Activated naive CD4-positive, alpha-beta T cell treated with anti-CD3 and anti-CD28 coated beads, Interleukin-2, amount 50 U/mL, for 72 hours (primary cell): Measurements from ENCODE around the gene CDC123. TPM values are rescaled to one million over a fixed set of nuclear protein-coding genes. Genes with fewer than 3 reads are reported as not detected.
"Not testable (repeated sequence)": the region's sequence is repeated elsewhere in the genome, so short reads cannot be mapped to it uniquely, and the experiment has no call there.

Experiments used
- ATAC-seq, 2 donors: fragments of 150-1000 bp; cut with Tn5 transposase; 2 replicates each; pipeline ENCODE4 v1.10.0; 2021; ENCODE audit warnings: mild to moderate bottlenecking in 2 of 2, moderate library complexity in 2 of 2
- DNase-seq, 2 donors: peaks; one replicate each; pipeline ENCODE4 v3.0.0; 2021 to 2022; ENCODE audit warnings: low spot score in 2 of 2
- H3K27ac Mint-ChIP-seq, 2 donors: one replicate each; pipeline ENCODE4 v1.8.0; 2022; ENCODE audit warnings: mild to moderate bottlenecking in 2 of 2, mixed read lengths in 2 of 2
- H3K36me3 Mint-ChIP-seq, 2 donors: one replicate each; pipeline ENCODE4 v1.8.0; 2022; ENCODE audit warnings: mixed read lengths in 2 of 2
- H3K9me3 Mint-ChIP-seq, 2 donors: one replicate each; pipeline ENCODE4 v1.8.0; 2022; ENCODE audit warnings: mixed read lengths in 2 of 2
- total RNA-seq, 2 donors: library from RNA; stranded (reverse); gene quantifications; one replicate each; pipeline ENCODE4 v1.2.3, GENCODE V29; 2022

CDC123 gene, protein sequence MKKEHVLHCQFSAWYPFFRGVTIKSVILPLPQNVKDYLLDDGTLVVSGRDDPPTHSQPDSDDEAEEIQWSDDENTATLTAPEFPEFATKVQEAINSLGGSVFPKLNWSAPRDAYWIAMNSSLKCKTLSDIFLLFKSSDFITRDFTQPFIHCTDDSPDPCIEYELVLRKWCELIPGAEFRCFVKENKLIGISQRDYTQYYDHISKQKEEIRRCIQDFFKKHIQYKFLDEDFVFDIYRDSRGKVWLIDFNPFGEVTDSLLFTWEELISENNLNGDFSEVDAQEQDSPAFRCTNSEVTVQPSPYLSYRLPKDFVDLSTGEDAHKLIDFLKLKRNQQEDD
- total RNA-seq = 100 to 1,000 TPM; 116 to 127 TPM

DNA sequence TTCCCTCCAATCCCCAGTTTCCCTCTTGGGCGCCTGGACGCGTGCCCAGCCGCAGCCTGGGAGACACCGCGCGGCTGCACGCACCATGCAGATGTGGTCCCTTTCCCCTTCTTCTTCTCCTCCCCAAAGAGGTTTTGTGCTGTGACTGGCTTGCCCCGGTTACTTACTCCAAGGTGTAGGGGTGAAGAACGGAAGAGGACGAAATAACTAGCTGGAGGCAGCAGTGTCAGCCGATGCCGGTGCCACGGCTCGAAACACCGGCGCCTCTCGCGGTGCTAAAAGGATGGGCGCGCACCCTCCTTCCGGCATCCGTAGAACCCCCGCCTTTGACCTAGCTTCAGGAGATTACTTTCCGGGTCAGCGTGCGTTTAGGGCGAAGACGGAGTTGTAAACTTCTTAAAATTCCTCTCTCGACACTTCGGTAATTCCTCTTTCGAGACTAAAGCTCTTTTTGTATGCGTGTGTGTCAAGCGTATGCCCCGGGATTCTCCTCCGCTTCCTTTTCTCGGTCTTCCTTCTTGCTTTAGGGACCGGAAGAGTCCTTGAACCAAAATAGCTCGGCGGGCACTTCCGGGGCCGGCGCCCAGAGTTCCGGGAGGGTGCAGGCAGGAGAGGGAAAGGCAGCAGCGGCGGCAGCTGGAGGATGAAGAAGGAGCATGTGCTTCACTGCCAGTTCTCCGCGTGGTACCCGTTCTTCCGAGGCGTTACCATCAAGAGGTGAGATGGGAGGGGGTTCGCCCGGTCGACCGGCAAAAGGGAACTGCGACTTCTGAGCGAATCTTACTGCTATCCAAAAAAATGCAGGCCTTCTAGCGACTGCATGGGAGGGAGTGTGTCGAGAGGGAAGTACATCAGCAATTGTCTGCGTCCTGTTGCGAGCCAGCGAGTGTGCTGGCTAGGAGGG, at the start of gene CDC123, which contains the start of gene NUDT5:
Gene CDC123 (plus strand): TSS at position 586 of the 904 bp plus-strand sequence. CDS start 58 bp downstream, at position 644.
Gene NUDT5 (minus strand): TSS at position 289 of the 904 bp plus-strand sequence. CDS start 9,600 bp downstream, outside the sequence.
- ATAC-seq (peak; percentile 96 to 97), DNase-seq (peak; percentile 85 to 89)
- Mint-ChIP-seq H3K27ac (peak within 1 kb of the TSS; percentile 99 to 100), H3K36me3 (peaks cover 44 to 47% of the 10 kb centered on the region in 2 donors), H3K9me3 (no peaks in the 10 kb centered on the region)

GRCh38 chr10:12150163-12150562, 45.8 kb upstream of the CDC123 start:
- Mint-ChIP-seq H3K27ac (no peak overlapping the region), H3K36me3 (peaks cover 0 to 23% of the 10 kb centered on the region in 2 donors), H3K9me3 (no peaks in the 10 kb centered on the region)
- ATAC-seq (no peak), DNase-seq (no peak)

GRCh38 chr10:12154516-12154915, 41.5 kb upstream of the CDC123 start:
- Mint-ChIP-seq H3K27ac (peak overlapping the region; percentile 17 to 56), H3K36me3 (peaks cover 0 to 15% of the 10 kb centered on the region in 2 donors), H3K9me3 (no peaks in the 10 kb centered on the region)
- ATAC-seq (no peak), DNase-seq (no peak)

- Mint-ChIP-seq H3K36me3 (peaks cover 0 to 12% of the 10 kb centered on the region in 2 donors), H3K27ac (peak overlapping the region in 1 of 2 donors; percentile 59), H3K9me3 (no peaks in the 10 kb centered on the region)
- no peak for ATAC-seq
- no peak for DNase-seq
These were observed 39.4 kb upstream of the CDC123 start for GRCh38 chr10:12156367-12157123.

DNA sequence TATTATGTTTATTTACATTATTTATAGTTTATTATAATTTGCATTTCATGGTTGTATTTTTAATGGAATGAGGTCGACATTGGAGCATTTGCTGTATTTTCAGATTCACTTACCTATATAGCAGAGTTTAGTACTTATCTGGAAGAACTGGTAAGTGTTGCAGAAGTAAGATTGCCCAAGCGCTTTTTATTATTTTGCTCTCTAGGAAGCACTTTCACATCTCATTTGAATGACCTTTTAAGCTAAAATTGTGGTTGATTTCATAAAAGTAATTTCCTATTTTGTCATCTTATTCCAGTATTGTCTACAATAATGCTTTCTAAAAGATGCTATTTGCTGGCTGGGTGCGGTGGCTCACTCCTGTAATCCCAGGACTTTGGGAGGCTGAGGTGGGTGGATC, 37.9 kb upstream of the CDC123 start:
- DNase-seq = no peak
- Mint-ChIP-seq H3K9me3 (no peaks in the 10 kb centered on the region), H3K36me3 (peaks cover 0 to 12% of the 10 kb centered on the region in 2 donors), H3K27ac (peak overlapping the region in 1 of 2 donors; percentile 2)
- no peak for ATAC-seq

DNA sequence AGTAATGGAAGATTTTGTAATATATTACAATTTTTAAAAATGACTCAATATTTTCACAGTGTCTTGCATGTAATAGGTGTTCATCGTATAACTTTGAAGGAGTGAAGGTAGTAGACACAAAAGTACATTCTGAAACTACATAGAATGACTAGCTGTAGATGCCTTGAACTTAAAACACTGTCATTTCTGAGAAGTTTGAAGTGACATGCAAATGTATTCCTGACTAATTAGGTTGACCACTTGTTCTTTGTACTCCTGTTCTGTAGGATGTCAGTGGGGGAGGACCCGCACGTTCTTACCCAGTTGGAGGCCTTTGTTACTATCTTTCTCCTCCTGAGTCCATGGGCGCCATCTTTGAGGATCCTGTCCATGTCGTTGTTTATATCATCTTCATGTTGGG, 35.3 kb upstream of the CDC123 start:
- peaks cover 0 to 22% of the 10 kb centered on the region in 2 donors for H3K36me3 Mint-ChIP-seq
- ATAC-seq (peak; percentile 62 to 82), DNase-seq (no peak)
- H3K27ac Mint-ChIP-seq = peak overlapping the region in 1 of 2 donors; percentile 63
- H3K9me3 Mint-ChIP-seq = no peaks in the 10 kb centered on the region

GRCh38 chr10:12162927-12163326, 33.1 kb upstream of the CDC123 start:
- no peaks in the 10 kb centered on the region for H3K9me3 Mint-ChIP-seq
- H3K27ac Mint-ChIP-seq = peak overlapping the region in 1 of 2 donors; percentile 27
- no peak for ATAC-seq
- peaks cover 0 to 20% of the 10 kb centered on the region in 2 donors for H3K36me3 Mint-ChIP-seq
- no peak for DNase-seq

DNA sequence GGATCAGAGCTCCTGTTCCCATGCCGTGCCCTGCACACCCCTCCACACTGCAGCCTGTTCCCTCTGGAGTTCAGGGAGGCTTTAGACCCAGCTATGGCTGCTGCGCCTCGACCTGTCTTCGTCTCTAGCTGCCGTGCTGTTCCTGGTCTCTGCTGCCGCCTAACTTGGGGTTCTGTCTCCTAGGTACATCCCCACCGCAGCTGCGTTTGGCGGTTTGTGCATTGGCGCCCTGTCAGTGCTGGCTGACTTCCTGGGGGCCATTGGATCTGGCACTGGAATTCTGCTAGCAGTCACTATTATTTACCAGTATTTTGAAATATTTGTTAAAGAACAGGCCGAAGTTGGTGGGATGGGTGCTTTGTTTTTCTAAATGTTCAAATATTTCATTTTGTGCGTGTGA, 31.9 kb upstream of the CDC123 start:
- no peak for ATAC-seq
- H3K27ac Mint-ChIP-seq = peak overlapping the region; percentile 13 to 36
- no peaks in the 10 kb centered on the region for H3K9me3 Mint-ChIP-seq
- H3K36me3 Mint-ChIP-seq = peaks cover 2 to 19% of the 10 kb centered on the region in 2 donors
- DNase-seq = no peak

DNA sequence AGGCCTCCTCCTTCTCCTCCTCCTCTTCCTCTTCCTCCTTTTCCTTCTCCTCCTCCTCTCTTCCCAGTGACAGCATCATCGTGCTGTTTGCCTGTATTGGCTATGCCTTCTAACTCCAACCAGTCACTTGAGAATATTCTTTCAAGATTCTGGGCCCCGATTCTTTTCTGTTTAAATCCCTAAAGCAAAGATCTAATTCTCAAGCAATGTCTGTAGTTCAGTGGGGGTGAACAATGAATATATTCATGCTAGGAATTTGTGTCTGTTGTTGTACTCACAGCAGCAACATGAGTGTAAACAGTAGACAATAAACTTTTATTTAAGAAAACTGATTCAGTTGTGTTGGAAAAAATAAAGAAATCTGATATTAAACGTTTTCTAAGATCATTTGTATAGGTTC, 31.0 kb upstream of the CDC123 start:
- H3K27ac Mint-ChIP-seq = peak overlapping the region; percentile 13 to 70
- no peak for DNase-seq
- no peak for ATAC-seq
- no peaks in the 10 kb centered on the region for H3K9me3 Mint-ChIP-seq
- H3K36me3 Mint-ChIP-seq = peaks cover 5 to 15% of the 10 kb centered on the region in 2 donors

DNA sequence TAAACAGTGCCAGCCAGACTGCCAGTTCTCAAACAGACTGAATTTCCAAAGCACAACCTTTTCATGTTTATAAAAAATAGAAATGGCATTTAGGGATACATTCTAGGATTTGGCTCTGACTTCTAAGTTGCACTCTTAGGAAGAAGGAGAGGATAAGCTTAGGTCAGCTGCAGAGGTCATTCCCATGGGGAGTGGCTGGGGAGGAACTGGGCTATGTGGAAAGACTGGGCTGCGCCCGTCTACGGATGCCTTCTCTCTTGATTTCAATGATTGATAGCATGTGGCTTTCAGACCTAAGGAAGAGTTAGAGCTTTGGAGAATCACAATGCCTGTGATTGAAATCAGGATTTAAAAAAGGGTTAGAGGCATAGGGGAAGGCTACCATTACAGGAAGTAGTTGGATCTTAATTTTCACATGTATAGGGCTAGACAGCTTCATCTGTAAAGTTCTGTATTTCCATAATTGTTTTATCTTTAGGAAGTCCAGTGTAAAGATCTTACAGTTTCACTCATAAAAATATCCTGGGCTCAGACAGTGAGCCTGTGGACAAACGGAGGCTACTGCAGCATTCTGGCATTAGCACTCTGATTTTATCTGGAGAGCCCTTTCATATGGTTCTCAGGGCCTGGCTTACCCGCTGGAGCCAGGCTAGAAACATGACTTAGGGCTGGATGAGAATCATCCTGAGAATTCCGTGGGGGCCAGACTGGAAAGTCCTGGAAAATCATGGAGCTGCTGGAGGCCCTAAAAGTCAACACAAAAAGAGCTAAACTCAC, 29.8 kb upstream of the CDC123 start:
- Mint-ChIP-seq H3K27ac (peak overlapping the region; percentile 1 to 87), H3K36me3 (peaks cover 5 to 13% of the 10 kb centered on the region in 2 donors), H3K9me3 (no peaks in the 10 kb centered on the region)
- no peak for DNase-seq
- ATAC-seq = no peak

GRCh38 chr10:12171512-12171911, 24.5 kb upstream of the CDC123 start:
- Mint-ChIP-seq H3K27ac (peak overlapping the region in 1 of 2 donors; percentile 44), H3K36me3 (peaks cover 15 to 17% of the 10 kb centered on the region in 2 donors)
- ATAC-seq = not testable (repeated sequence)

DNA sequence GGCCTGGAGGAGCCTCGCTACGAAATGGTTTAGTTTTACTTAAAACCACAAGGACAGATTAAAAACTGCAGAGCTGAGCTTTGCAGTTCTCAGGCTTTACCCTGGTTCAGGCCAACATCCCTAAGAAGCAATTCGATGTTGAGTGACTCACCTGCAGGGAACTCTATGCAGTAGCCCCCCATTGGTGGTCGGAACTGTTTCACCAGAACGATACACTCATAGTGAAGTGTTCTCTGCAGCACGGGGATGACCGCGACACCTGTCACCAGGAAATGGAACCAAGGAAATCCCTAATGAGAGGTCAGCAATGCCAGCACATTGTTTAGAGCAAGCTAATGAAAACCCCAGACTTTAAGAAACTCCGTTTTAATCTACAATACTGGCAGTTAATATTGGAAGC, 18.3 kb upstream of the CDC123 start:
- Mint-ChIP-seq H3K27ac (no peak overlapping the region), H3K36me3 (peaks cover 16 to 18% of the 10 kb centered on the region in 2 donors), H3K9me3 (no peaks in the 10 kb centered on the region)
- peak in 1 of 2 donors; percentile 22 for ATAC-seq
- DNase-seq = no peak

More at GRCh38 chr10:12171512-12171911, 24.5 kb upstream of the CDC123 start:
- not testable (repeated sequence) for H3K9me3 Mint-ChIP-seq, DNase-seq

GRCh38 chr10:12179606-12180170, 16.3 kb upstream of the CDC123 start:
- DNase-seq (no peak), ATAC-seq (no peak)
- Mint-ChIP-seq H3K36me3 (peaks cover 12 to 14% of the 10 kb centered on the region in 2 donors), H3K9me3 (no peaks in the 10 kb centered on the region), H3K27ac (peak overlapping the region in 1 of 2 donors; percentile 84)

DNA sequence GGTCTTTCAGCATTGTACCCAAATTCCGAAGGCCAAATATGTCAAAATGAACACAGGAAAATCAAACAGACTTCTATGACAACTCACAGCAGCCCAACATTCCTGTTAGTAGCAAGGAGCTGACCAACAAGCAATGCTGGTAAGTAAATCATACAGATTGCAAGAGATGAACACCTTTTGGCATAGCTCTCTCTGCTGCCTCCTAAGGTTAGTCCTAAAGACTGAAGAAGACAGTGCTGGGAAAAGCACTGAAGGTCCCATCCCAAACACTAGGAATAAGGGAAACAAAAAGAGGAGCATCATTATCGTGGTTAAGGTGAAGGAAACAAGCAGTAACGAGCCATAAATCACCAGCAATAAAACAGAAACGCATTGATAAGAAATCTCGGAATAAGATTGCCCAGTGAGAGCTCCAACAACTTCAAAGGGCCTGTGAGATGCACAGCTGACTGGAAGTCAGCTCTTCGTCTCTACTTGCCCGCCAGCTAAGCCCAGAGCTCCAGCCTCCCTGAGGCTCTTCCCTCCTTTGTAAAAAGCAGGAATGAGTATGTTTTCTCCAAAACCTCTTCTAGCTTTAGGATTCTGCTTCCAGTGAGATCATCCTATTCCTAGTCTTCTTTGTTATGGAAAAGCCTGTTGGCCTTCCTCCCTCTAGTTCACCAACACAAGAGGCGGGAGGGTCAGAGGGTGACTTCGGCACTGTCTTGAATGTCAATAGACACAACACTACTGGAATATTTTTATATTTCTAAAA, 15.6 kb upstream of the CDC123 start:
- ATAC-seq (no peak), DNase-seq (no peak)
- H3K9me3 Mint-ChIP-seq = no peaks in the 10 kb centered on the region
- H3K36me3 Mint-ChIP-seq = peaks cover 12 to 21% of the 10 kb centered on the region in 2 donors
- H3K27ac Mint-ChIP-seq = peak overlapping the region; percentile 79 to 84
